LNCaP clone FGC (cell line): ENCODE data around the gene TTC12.
"Not testable (repeated sequence)": the region's sequence is repeated elsewhere in the genome, so short reads cannot be mapped to it uniquely, and the experiment has no call there.

ENCODE experiments used
- DNase-seq: peaks from one replicate; pipeline ENCODE4 v3.0.0-alpha.2; 2011; ENCODE audit warnings: low read depth
- H3K4me3 ChIP-seq: 2 replicates; pipeline ENCODE4 v1.5.1; 2011; ENCODE audit warnings: mild to moderate bottlenecking, low read depth, low read length, control low read depth
- TF ChIP-seq, protein P1 (sequence below): IDR thresholded peaks from 2 replicates; pipeline ENCODE4 v1.5.1; 2012; ENCODE audit warnings: mild to moderate bottlenecking; ENCODE audit not compliant: control insufficient read depth, insufficient read depth; ENCODE audit errors: extremely low read depth

TTC12 gene

DNA sequence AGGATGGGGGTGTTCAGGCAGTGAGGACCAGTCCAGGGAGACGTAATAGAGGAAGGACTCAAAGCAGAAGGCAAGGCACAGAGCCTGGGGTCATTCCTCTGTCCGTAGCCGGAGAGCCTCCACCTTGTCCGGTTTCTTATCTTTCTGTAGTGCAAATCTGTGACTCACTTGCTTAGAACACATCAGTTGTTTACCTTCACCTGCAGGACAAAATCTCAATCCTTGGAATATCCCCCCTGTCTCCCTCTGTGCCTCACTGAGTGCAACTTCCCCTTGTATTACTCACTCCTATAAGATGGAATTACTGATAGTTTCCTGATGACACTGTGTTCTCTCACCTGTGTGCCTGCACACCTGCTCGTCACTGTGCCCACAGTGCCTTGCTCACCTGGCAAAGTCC is 20.4 kb upstream of the TTC12 start:
- H3K4me3 ChIP-seq: no peak overlapping the region
- TF ChIP-seq, protein P1, sequence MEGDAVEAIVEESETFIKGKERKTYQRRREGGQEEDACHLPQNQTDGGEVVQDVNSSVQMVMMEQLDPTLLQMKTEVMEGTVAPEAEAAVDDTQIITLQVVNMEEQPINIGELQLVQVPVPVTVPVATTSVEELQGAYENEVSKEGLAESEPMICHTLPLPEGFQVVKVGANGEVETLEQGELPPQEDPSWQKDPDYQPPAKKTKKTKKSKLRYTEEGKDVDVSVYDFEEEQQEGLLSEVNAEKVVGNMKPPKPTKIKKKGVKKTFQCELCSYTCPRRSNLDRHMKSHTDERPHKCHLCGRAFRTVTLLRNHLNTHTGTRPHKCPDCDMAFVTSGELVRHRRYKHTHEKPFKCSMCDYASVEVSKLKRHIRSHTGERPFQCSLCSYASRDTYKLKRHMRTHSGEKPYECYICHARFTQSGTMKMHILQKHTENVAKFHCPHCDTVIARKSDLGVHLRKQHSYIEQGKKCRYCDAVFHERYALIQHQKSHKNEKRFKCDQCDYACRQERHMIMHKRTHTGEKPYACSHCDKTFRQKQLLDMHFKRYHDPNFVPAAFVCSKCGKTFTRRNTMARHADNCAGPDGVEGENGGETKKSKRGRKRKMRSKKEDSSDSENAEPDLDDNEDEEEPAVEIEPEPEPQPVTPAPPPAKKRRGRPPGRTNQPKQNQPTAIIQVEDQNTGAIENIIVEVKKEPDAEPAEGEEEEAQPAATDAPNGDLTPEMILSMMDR: no peak
- DNase-seq: no peak

DNA sequence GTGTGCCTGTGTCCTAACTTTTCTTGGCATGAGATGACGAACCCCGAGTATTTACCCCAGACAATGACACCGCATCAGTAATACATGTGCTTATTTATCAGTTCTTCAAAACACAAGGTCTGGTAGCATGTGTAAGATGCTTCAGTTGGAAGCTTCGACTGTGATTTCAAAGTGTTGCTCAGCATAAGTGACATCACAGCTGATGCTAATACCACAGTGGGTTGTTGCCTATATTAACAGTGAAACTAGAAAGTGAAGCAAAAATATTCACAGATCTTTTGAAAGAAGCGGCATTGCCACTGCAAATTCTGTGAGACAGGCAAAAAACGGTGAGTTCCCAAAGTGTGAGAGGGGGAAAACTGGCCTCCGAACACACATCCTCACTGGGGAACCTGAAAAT is 18.4 kb upstream of the TTC12 start:
- no peak for DNase-seq
- H3K4me3 ChIP-seq: no peak overlapping the region

DNA sequence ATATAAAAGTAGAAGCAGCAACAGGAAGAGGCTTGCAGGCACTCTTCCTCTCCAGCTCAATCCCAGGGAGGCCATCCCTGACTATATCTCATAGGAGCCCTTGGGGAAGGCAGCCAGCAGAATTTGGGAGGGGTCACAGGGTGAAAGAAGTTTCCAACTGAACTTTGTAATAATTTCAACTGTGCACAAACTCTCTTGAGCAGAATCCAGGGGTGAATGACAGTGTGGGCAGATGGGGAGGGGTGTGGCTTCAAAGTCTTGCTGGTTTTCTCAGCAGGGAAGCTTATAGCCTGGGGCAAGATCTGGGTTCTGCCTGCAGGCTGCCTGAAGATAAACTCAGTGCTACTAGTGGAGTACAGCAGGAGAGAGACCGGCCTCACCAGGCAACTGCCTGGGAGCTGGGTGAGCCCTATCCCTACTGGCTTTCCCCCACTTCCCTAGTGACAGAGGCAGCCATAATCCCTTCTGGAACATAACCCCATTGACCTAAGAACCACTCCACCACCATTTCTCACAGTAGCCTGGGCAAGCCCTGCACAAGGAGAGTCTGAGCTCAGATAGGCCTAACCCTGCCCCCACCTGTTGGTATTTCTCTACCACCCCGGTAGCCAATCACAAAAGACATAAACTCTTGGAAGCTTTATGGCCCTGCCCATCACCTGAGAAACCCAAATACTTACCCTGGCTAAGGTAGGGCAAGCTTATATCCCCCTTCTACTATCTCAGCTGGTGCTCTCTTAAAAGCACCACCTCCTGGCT is 17.8 kb upstream of the TTC12 start:
- TF ChIP-seq, protein P1: no peak
- DNase-seq: no peak

More for the DNA sequence above, 18.4 kb upstream of the TTC12 start:
- TF ChIP-seq, protein P1: no peak

DNA sequence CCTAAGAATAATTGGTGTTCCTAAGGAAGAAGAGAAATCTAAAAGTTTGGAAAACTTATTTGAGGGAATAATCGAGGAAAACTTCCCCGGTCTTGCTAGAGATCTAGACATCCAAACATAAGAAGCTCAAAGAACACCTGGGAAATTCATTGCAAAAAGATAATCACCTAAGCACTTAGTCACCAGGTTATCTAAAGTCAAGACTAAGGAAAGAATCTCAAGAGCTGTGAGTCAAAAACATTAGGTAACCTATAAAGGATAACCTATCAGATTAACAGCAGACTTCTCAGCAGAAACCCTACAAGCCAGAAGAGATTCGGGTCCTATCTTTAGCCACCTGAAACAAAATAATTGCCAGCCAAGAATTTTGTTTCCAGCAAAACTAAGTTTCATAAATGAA is 15.9 kb upstream of the TTC12 start:
- not testable (repeated sequence) for DNase-seq, H3K4me3 ChIP-seq

More for the DNA sequence above, 17.8 kb upstream of the TTC12 start:
- no peak overlapping the region for H3K4me3 ChIP-seq

DNA sequence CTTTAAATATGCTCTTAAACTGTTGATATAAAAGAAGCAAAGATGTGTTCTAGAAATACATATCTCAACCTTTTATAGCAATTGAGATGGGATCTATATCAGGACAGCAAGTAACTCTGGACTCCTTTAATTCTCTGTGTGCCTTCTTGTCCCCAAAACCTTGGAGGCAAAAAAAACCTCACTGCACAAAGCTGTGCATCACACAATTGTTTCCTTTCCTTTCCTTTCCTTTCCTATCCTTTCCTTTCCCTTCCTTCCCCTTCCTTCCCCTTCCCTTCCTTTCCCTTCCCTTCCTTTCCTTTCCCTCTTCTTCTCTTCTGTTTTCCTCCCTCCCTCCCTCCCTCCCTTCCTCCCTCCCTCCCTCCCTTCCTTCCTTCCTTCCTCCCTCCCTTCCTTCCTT is 9.5 kb upstream of the TTC12 start:
- no peak overlapping the region for H3K4me3 ChIP-seq
- DNase-seq: no peak
- TF ChIP-seq, protein P1: no peak

DNA sequence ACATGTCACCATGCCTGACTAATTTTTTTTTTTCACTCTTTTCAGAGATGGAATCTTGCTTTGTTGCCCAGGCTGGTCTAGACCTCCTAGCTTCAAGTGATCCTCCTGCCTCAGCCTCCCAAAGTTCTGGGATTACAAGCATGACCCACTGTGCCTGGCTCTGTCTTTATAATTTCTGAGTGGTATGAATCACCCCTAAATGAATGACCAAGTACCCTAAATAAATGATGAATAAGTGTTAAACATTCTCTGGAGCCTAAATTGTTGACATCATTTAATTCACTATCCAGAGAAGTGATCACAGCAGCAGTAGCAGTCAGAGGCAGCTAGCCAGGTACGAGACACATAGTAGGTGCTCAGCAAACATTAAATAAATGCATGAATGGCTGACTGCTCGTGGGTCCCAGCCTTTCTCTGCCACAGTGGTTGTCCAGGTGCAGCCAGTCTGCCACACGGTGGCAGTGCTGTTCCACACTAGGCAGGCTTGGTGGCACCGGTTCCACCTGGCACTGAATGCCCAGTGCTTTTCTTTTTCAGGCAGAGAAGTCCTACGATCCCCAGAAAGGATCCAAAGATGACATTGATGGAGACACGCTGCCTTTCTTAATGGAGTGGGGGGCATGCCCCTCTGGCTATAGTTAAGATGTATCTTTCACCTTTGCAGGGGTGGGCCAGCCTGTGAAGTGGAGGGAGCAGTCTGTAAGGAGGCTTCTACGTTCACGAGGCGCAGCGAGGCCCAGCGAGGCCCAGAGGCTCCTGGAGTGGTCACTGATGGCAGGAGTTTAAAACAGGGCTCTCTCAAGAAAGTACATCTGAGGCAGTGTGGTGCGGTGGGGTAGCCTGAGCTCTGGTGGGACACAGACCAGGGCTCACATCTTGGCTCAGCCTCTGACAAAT is 8.7 kb upstream of the TTC12 start:
- TF ChIP-seq, protein P1: peak; percentile 98
- peak; percentile 33 for DNase-seq
- H3K4me3 ChIP-seq: no peak overlapping the region

DNA sequence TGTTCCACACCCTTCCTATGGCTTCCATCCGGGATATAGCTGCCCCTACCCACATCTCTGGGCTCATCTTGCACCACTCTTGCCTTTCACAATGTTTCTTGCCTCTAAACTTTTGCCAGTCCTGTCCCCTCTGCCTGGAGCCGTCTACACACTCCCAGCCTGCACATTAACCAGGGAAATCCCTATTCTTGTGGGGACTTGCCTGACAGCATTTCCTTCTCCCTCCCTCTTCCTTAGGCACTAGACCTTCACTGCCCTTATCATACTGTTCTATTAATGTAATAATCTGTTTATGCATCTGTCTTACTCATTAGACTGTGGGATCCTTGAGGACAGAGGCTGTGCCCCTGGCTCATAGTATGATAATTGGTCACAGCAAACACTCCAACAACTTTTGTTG is 5.8 kb upstream of the TTC12 start:
- DNase-seq: no peak
- no peak overlapping the region for H3K4me3 ChIP-seq
- TF ChIP-seq, protein P1: no peak
